GM18951 (cell line): ENCODE results near the gene STX3.
A peak's percentile ranks its signal among the peaks of the same experiment; 100 is the strongest.

ENCODE experiments used
- POLR2A ChIP-seq: IDR thresholded peaks from 4 replicates; pipeline ENCODE4 v1.6.1; 2011; ENCODE audit warnings: mild to moderate bottlenecking; ENCODE audit not compliant: insufficient read length, insufficient read depth; ENCODE audit errors: extremely low read depth
- in situ Hi-C: fragments of 300-500 bp; cut with MboI; formaldehyde crosslinking; loops from one replicate; pipeline ENCODE4 v1.12.0; 2022; ENCODE audit warnings: low sequenced_read_pairs, mixed read lengths, inconsistent platforms; ENCODE audit not compliant: unreplicated experiment

The STX3 gene

GRCh38 chr11:59787816-59788215 is 32.6 kb downstream of the STX3 start:
- no peak for TF ChIP-seq POLR2A
- in situ Hi-C loops, result no loop called here

- in situ Hi-C loops, result no loop called here
- no peak for TF ChIP-seq POLR2A
Measured at GRCh38 chr11:59791639-59792038, 36.5 kb downstream of the STX3 start.

GRCh38 chr11:59792507-59792906 is 37.3 kb downstream of the STX3 start:
- TF ChIP-seq POLR2A, result no peak
- in situ Hi-C loops, result no loop called here

GRCh38 chr11:59794417-59794816 is 39.2 kb downstream of the STX3 start:
- TF ChIP-seq POLR2A, result no peak
- in situ Hi-C loops, result no loop called here

- no peak for TF ChIP-seq POLR2A
- in situ Hi-C loops, result loop anchor here (5.0 kb wide), 1 partner anchor 43 kb away; the partner anchor contains the start of gene STX3
Measured at GRCh38 chr11:59800390-59801025, 45.3 kb downstream of the STX3 start.

- no peak for TF ChIP-seq POLR2A
- in situ Hi-C loops, result loop anchor here (5.0 kb wide), 1 partner anchor 44 kb away; the partner anchor contains the start of gene STX3
Measured at GRCh38 chr11:59801160-59801706, 46.1 kb downstream of the STX3 start.

- in situ Hi-C loops, result loop anchor here (5.0 kb wide), 1 partner anchor 45 kb away; the partner anchor contains the start of gene STX3
- TF ChIP-seq POLR2A, result no peak
Measured at GRCh38 chr11:59801981-59802638, 46.9 kb downstream of the STX3 start.

GRCh38 chr11:59802639-59803176 is 47.5 kb downstream of the STX3 start:
- in situ Hi-C loops, result loop anchor here (5.0 kb wide), 1 partner anchor 45 kb away; the partner anchor contains the start of gene STX3
- no peak for TF ChIP-seq POLR2A

- no peak for TF ChIP-seq POLR2A
- in situ Hi-C loops, result loop anchor here (5.0 kb wide), 1 partner anchor 47 kb away; the partner anchor contains the start of gene STX3
Measured at GRCh38 chr11:59804061-59804460, 48.9 kb downstream of the STX3 start.

- no peak for TF ChIP-seq POLR2A
- in situ Hi-C loops, result no loop called here
Measured at GRCh38 chr11:59807047-59807610, 52.0 kb downstream of the STX3 start.

GRCh38 chr11:59810189-59810910 is 55.2 kb downstream of the STX3 start, which contains the start of gene MRPL16:
Gene MRPL16, minus strand, starts transcription at chr11:59810778. Its CDS starts 120 bp downstream, at chr11:59810658.
- in situ Hi-C loops, result no loop called here
- peak; percentile 82 for TF ChIP-seq POLR2A

GRCh38 chr11:59810911-59811259 is 55.7 kb downstream of the STX3 start:
- TF ChIP-seq POLR2A, result no peak
- in situ Hi-C loops, result no loop called here
